HG02623 (cell line): ENCODE data around the gene CHKA.

Experiments
- ATAC-seq: cut with Tn5 transposase; IDR thresholded peaks from one replicate; pipeline ENCODE4 v1.9.1; 2021; ENCODE audit warnings: moderate library complexity; ENCODE audit not compliant: unreplicated experiment

The CHKA gene

GRCh38 chr11:68076371-68077042 is 44.7 kb downstream of the CHKA start:
- no peak for ATAC-seq

DNA sequence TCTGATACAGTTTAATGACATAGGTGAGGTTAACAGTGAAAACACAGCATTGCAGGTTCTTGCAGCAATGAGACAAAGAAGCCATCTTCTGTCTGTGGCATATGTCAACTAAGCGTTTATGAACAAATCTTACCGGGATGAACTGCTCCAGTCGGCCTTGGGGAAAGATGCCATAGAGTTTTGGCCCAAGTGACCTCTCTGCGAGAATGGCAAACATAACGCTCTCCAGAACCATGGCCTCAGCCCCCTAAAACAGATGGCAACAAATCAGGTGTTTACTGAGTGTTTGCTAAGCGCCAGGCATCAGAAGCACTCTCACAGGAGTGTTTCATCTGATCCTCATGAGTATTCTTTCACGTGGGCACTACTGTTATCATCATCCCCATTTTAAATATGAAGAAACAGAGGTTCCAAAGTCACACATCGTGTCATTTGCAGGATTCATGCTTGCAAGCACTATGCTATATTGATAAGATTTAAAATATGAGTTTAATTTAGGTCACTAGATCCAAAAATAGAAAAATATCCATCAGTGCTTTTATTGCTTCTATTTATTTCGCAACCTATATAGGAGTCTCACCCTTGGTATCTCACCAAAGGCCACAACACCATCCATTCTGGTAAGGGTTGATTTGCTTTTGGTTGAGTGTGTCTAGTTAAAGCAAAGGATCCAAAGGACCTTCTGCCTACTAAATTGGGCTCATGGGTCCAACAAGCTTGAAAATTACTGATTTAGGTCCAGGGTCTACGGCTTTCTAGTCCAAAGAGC is 46.4 kb downstream of the CHKA start:
- ATAC-seq, result no peak

- ATAC-seq, result no peak
Measured at GRCh38 chr11:68071281-68072048, 49.7 kb downstream of the CHKA start.

- no peak for ATAC-seq
Measured at GRCh38 chr11:68067991-68068390, 53.2 kb downstream of the CHKA start.

DNA sequence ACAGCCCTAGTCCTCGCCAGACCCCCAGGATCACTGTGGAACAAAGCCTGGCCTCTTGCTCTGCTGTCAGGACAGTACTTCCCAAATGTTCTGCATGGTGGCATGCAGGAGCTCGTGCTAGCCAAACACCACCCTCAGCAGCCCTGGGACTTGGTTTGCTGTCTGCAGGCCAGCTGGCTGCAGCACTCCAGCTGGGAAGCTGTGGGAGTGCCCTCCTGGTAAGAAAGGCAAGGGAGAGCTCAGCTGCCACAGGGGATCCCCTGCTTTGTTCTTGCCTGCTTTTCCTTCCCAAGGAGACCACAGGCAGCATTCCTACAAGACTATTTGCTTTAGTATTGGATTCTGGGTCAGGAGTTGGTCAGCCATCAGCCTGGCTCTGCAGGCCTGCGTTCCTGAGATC is 54.4 kb downstream of the CHKA start:
- ATAC-seq, result no peak

DNA sequence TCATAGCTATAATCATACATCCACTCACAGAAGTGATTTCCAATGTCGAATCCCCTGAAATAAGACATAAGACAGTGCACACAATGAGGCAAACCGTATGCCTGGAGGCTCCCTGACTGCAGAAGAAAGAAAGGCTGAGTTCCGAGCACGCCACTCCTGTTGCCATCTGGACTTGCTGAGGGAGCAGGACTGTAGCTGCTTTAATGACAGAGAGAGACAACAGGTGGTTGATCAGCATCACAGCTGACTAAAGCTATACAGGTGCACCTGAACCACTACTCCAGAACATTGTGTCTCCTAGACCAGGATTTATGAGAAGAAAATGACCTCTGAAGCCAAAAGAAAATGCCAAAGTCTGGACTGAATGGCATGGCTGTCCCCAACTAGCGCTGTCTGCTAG is 55.3 kb downstream of the CHKA start:
- ATAC-seq, result no peak

DNA sequence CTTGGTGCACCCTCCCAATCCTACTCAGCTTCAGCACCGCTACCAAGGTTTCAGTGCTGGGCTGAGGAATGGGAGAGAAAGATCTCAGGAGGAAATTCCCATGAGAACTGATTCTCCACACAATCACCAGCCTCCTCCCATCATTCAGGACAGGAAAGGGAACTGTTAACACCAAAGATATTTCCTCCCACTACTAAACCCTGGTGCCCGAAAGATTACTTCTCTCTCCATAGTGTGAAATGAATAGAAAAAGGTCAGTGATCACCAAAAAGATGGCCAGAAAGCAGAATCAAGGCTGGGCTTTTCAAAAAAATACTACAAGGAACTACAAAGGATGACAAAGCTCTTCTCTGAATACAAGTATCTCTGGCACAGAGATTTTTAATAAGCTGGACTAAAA is 56.3 kb downstream of the CHKA start:
- no peak for ATAC-seq

DNA sequence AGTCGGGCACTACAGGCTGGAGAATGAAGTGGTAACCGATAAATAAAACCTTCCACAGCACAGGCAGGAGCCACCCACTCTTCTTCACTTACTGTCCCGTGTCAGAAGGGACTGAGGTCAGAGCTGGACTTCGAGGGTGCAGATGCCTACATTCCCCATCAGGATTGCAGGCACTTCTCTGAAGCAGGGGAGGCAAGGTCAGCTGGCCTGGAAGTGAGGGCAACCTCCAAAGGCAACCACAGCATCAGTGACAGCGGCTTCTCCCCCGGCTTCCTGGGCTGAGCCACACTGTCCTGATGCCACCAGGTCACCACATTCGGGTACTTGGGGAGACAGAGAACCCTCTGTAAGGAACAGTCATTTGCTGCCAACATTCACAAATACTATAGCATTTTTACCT is 59.7 kb downstream of the CHKA start:
- no peak for ATAC-seq

DNA sequence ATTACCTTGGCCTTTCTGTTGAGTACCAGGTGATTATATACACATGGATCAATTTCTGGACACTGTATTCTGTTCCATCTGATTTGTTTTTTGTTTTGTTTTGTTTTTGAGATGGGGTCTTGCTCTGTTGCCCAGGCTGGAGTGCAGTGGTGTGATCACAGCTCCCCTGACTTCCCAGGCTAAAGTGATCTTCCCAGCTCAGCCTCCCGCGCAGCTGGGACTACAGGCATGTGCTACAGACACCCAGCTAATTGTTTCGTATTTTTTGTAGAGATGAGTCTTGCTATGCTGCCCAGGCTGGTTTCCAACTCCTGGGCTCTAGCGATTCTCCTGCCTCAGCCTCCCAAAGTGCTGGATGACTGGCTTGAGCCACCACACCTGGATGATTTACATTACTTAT is 63.4 kb downstream of the CHKA start:
- ATAC-seq, result no peak

GRCh38 chr11:68056317-68057285 is 64.6 kb downstream of the CHKA start:
- ATAC-seq, result no peak

DNA sequence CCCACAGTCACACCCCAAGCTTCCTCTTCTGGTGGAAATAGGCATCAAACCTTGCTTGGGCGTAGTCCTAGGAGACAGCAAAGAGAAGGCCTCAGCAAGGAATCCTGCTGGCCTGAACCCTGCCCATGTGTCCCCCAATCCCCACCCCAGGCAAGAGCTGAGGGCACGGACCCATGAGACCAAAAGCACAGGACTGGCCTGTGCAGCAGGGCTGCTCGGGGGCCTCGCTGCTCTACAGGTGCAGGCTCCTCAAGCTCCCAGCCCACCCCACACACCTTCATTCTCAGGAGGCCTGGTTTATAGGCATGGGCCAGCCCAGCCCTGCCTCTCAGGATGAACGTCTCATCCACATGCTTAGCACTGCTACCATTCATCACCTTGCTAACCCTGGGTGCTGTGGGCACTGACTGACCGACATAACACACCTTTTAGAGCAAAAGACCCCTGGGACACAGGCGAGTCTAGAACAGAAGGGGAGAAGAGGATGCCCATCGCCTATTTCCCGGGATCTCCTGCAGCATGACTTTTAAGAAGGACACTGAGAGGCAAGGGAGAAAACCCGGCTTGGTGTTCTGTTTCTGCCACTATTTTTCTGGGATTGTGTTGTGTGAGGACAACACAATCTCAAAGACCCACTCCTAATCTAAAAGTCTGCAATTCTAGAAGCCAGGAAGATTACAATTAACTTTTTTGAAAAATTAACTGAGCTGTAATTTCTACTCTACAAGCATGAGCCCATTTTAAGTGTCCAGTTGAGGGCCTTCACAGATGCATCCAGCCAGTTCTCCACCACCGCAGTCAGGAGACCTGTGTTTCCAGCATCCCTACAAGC is 67.0 kb downstream of the CHKA start:
- ATAC-seq, result no peak

DNA sequence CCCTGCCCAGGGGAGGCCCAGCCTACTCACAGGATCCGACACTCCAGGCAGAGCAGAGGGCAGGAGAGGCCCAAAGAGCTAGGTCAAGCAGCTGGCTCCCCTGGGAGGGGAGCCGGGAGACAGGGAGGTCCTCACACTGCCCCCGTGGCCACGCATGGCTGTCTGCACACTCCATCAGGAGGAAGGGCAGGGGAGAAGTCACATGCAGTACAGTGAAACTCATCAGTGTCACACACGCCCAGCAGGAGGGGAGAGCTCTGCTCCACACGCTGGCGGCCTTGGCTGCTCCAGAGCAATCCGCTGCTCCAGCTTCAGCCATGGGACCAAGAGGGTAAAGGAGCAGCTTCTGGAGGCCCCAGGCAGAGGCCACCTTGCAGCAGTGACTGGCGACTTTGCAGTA is 68.1 kb downstream of the CHKA start:
- ATAC-seq, result no peak

DNA sequence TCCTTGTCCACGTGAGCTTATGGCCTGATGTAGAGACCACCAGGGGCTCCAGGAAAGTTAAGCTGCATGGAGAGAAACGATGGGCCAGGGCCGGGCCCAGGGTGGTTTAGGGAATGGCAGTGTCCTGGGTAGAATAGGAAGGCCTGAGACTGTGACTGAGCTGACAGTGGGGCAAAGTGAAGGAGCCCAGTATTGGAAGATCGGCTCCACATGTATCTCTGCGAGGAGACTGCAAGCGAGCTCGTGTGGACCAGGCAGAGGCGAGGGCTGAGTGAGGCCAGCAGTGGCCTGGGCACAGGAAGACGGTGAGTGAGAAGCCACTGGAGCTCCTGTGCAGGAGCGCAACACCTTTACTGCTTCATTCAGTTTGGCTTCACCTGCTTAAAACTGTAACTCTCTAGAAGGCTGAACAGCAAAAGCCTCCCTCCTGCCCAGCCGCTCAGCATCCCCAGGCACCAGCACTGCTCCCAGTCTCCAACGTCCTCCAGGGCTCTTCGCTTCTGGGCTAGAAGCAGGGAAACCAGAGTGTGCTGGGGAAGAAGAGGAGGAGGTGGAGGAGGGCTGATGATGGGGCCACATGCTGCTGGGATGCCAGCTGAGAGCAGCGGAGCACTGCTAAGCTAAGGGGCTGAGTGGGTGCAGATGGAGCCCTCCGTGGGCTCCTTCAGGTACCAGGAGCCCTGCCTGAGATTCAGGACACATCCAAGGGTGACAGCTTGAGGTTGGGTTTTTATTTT is 68.9 kb downstream of the CHKA start:
- ATAC-seq, result no peak

DNA sequence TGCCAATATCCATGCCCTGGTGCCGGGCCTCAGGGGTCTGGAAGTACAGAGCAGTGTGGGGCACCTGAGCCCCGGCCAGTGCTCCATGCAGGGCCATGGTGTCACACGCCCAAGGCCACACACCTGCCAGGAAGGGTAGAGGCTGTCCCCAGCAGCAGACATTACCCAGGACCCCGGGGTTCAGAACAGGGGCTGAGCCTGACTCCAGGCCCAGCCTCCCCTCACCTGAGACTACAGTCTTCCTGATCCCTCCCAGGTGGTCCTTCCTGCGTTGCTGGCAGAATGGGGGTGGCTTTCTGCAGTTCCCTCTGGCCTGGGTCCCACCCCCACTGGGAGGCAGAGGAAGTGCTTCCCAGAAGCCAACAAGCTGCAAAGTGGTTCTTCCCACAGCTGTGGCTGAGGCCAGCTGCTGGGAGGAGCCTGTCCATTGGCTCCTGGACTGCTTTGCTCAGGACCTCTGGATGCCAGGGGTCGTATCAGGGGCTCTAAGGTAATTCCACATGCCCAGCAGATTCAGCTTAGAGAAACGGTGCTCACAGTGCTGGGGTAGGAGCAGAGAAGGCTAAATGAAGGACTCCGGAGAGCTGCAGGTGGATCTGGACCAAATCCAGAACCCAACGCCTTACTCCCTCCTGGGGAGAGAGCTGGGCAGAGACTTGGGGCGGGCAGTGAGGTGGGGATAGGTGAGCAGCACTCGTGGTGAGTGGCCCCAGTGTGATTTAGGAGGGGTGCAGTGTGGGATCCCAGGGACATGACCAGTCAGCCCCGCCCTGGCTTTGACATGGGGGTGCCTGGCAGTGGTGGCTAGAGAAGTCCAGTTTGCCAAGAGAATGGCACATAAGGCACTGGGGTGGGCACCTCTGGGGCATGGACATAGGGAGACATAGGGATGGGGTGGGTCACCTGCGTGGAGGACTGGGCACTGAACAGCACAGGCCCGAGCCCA is 69.7 kb downstream of the CHKA start:
- ATAC-seq, result no peak

DNA sequence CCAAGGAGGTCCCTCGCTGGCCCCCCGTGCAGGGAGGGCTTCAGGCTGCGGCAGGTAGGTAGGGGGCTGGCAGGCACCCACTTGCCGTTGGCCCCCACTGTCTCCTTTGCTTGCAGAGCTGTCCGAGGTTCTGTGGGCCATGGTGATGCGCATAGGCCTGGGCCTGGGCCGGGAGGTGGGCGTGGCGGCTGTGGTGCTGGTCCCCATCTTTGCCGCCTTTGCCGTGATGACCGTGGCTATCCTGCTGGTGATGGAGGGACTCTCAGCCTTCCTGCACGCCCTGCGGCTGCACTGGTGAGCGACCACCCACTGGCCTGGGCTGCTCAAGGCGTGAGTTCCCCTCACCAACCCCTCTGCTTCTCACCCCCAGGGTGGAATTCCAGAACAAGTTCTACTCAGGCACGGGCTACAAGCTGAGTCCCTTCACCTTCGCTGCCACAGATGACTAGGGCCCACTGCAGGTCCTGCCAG is 70.8 kb downstream of the CHKA start:
- ATAC-seq, result no peak

DNA sequence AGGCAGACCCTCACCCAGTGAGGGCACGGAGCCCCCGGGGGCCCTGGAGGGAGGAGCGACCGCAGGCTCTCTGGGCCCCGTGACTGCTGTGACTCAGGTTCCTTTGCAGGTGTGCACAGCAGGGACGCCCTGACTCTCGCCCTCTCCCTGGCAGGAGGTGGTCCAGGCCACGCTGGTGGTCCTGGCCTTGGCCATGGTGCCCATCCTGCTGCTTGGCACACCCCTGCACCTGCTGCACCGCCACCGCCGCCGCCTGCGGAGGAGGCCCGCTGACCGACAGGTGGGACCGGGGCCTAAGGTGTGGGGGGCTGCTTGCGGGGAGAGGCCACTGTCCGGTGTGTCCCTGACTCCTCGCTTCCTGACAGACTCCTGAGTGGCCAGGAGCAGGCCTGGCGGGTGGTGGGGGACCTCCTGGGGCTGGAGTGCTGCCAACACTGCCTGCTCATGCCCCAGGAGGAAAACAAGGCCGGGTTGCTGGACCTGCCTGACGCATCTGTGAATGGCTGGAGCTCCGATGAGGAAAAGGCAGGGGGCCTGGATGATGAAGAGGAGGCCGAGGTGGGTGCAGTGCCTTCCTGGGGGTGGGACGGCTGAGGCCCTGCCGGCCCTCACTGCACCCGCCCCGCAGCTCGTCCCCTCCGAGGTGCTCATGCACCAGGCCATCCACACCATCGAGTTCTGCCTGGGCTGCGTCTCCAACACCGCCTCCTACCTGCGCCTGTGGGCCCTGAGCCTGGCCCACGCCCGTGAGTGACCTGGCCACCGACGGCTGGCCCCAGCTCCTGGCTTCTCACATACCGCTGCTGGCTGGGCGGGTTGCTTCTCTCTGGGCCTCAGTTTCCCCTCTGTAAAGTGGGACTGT is 71.4 kb downstream of the CHKA start:
- ATAC-seq, result no peak
